PC-3 (cell line): ENCODE results near the gene JARID2. TPM values are rescaled to one million over a fixed set of nuclear protein-coding genes. Genes with fewer than 3 reads are reported as not detected.

Source experiments
- ATAC-seq: fragments of 200-7000 bp; cut with Tn5 transposase; 2 replicates; pipeline ENCODE4 v1.9.1; 2020; ENCODE audit warnings: mild to moderate bottlenecking, moderate library complexity
- BruUV-seq: library from RNA; stranded (reverse); fragments of 400-500 nt; replicated peaks from 2 replicates; lab custom pipeline; 2021; lab: Mats Ljungman, UMichigan
- CTCF ChIA-PET: fragments of 300-600 bp; sonication (Branson Sonifier 250); formaldehyde crosslinking; loops from one replicate; lab custom pipeline; 2022; ENCODE audit warnings: antibody characterized with exemption; lab: Charles Lee
- POLR2A ChIA-PET: fragments of 300-600 bp; sonication (Branson Sonifier 250); formaldehyde crosslinking; loops from one replicate; lab custom pipeline; 2022; ENCODE audit warnings: antibody characterized with exemption; ENCODE audit not compliant: unreplicated experiment; lab: Charles Lee
- DNase-seq: peaks from one replicate; pipeline ENCODE4 v3.0.0-alpha.2; 2015
- H2AFZ ChIP-seq: fragments of 300-600 bp; sonication (generic); 2 replicates; pipeline ENCODE4 v1.6.0; 2016; ENCODE audit warnings: antibody characterized with exemption, low read length
- H3F3A ChIP-seq: fragments of 300-600 bp; sonication (generic); one replicate; pipeline ENCODE4 v1.6.0; 2017; ENCODE audit warnings: antibody characterized with exemption, low read length, control low read depth, mild to moderate bottlenecking; ENCODE audit not compliant: unreplicated experiment
- H3K27ac ChIP-seq: fragments of 300-600 bp; sonication (generic); 2 replicates; pipeline ENCODE4 v1.5.1; 2016; ENCODE audit warnings: mild to moderate bottlenecking, low read length
- H3K27me3 ChIP-seq: fragments of 300-600 bp; sonication (generic); 2 replicates; pipeline ENCODE4 v1.6.1; 2016; ENCODE audit warnings: low read length, mixed read lengths
- H3K36me3 ChIP-seq: fragments of 300-600 bp; sonication (generic); 2 replicates; pipeline ENCODE4 v1.6.1; 2016; ENCODE audit warnings: low read depth, mixed run types, low read length, mixed read lengths
- H3K4me1 ChIP-seq: fragments of 300-600 bp; sonication (generic); 2 replicates; pipeline ENCODE4 v1.5.1; 2016; ENCODE audit warnings: low read length; ENCODE audit not compliant: insufficient read depth
- H3K4me2 ChIP-seq: fragments of 300-600 bp; sonication (generic); 2 replicates; pipeline ENCODE4 v1.6.0; 2016; ENCODE audit warnings: low read length
- H3K4me3 ChIP-seq: fragments of 300-600 bp; sonication (generic); 2 replicates; pipeline ENCODE4 v1.5.1; 2016; ENCODE audit warnings: mild to moderate bottlenecking, low read length, mixed read lengths
- H3K79me2 ChIP-seq: fragments of 300-600 bp; sonication (generic); 2 replicates; pipeline ENCODE4 v1.6.1; 2017; ENCODE audit warnings: low read length, mixed read lengths
- H3K9ac ChIP-seq: fragments of 300-600 bp; sonication (generic); 2 replicates; pipeline ENCODE4 v1.6.0; 2016; ENCODE audit warnings: mild to moderate bottlenecking, low read length
- H3K9me2 ChIP-seq: fragments of 300-600 bp; sonication (generic); replicated peaks from 2 replicates; pipeline ENCODE4 v1.6.1; 2016; ENCODE audit warnings: mixed run types, low read length, mixed read lengths
- H3K9me3 ChIP-seq: fragments of 300-600 bp; sonication (generic); 2 replicates; pipeline ENCODE4 v1.6.1; 2016; ENCODE audit warnings: low read length, mixed read lengths
- H4K20me1 ChIP-seq: fragments of 300-600 bp; sonication (generic); 2 replicates; pipeline ENCODE4 v1.6.1; 2016; ENCODE audit warnings: low read length, mixed read lengths
- EZH2 ChIP-seq: fragments of 300-600 bp; sonication (generic); IDR thresholded peaks from one replicate; pipeline ENCODE4 v1.6.1; 2017; ENCODE audit warnings: antibody characterized with exemption, mild to moderate bottlenecking, low read length; ENCODE audit not compliant: unreplicated experiment
- EZH2phosphoT487 ChIP-seq: fragments of 300-600 bp; sonication (generic); IDR thresholded peaks from 2 replicates; pipeline ENCODE4 v1.6.1; 2018; ENCODE audit warnings: mild to moderate bottlenecking, antibody characterized with exemption, low read length, borderline replicate concordance
- intact Hi-C: fragments of 100-400 bp; cut with micrococcal nuclease; formaldehyde crosslinking; loops from 2 replicates; pipeline ENCODE4 v1.9.0; 2023
- total RNA-seq: library from RNA; depleted of rRNA; stranded (reverse); fragments of >200 nt; gene quantifications from 2 replicates; pipeline ENCODE4 v1.2.3, GENCODE V29; 2014
- TF ChIP-seq, protein P1 (sequence below): fragments of 300-600 bp; sonication (generic); conservative IDR thresholded peaks from 2 replicates; pipeline ENCODE4 v1.5.1; 2017; ENCODE audit warnings: antibody characterized with exemption, low read depth, mild to moderate bottlenecking, low read length

The JARID2 gene
- total RNA-seq, 1 experiment from 2014 or later, result 11.0 TPM

DNA sequence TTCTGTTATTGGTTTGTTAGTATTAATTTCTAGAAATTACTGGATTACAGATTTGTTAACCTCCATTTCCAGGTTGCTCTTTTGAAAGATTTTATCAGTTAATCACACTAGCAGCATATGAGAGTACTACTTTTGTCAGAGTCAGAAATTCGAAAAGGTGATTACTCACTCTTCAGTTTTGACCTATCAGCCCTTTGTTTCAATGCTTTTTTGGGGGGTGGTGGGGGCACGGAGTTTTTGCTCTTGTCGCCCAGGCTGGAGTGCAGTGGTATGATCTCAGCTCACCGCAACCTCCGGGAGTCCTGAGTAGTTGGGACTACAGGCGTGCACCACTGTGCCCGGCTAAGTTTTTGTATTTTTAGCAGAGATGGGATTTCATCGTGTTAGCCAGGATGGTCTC is 149.2 kb downstream of the JARID2 start:
- DNase-seq (no peak), ATAC-seq (no peak)
- H3K9me3 ChIP-seq, result no peaks in the 10 kb centered on the region
- peaks cover 83% of the 10 kb centered on the region for H3K79me2 ChIP-seq
- no peaks in the 10 kb centered on the region for H3F3A ChIP-seq
- BruUV-seq, result no TSS peak
- ChIA-PET CTCF (no interaction called here), POLR2A (interaction anchor here (0.6 to 0.7 kb wide), 2 partner anchors 68 to 647 kb away, joined by 3 to 6 read pairs; no protein-coding TSS in a partner anchor)
- H3K27ac ChIP-seq, result no peak overlapping the region
- H3K4me2 ChIP-seq, result no peak overlapping the region
- H4K20me1 ChIP-seq, result no peaks in the 10 kb centered on the region
- no peaks in the 10 kb centered on the region for H3K9me2 ChIP-seq
- H3K27me3 ChIP-seq, result no peaks in the 10 kb centered on the region
- H3K36me3 ChIP-seq, result no peaks in the 10 kb centered on the region
- H3K4me3 ChIP-seq, result no peak overlapping the region
- peaks cover 7% of the 10 kb centered on the region for H3K4me1 ChIP-seq
- H2AFZ ChIP-seq, result no peak overlapping the region
- TF ChIP-seq EZH2phosphoT487 (no peak), EZH2 (no peak)
- TF ChIP-seq, protein P1, sequence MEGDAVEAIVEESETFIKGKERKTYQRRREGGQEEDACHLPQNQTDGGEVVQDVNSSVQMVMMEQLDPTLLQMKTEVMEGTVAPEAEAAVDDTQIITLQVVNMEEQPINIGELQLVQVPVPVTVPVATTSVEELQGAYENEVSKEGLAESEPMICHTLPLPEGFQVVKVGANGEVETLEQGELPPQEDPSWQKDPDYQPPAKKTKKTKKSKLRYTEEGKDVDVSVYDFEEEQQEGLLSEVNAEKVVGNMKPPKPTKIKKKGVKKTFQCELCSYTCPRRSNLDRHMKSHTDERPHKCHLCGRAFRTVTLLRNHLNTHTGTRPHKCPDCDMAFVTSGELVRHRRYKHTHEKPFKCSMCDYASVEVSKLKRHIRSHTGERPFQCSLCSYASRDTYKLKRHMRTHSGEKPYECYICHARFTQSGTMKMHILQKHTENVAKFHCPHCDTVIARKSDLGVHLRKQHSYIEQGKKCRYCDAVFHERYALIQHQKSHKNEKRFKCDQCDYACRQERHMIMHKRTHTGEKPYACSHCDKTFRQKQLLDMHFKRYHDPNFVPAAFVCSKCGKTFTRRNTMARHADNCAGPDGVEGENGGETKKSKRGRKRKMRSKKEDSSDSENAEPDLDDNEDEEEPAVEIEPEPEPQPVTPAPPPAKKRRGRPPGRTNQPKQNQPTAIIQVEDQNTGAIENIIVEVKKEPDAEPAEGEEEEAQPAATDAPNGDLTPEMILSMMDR, result no peak
- H3K9ac ChIP-seq, result no peak overlapping the region
- intact Hi-C loops, result no loop called here

DNA sequence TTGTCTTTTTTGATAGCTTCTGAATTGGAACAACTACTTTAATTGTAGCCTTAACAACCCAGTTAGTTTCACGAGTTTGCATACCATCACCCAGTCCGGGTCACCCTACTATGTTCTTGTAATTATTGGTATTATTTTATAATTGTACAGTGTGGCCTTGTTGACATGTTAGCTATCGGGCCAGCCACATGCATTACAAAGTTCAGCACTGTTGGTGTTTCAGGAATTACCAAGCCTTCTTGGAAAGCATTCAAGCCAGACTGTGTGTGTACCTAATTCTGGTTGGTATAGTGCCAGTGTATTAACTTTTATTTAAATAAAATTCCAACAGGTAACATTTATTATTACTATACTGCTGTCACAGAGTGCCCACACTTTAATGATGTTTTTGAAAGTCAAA is 150.9 kb downstream of the JARID2 start:
- H3K9ac ChIP-seq, result no peak overlapping the region
- H3K4me2 ChIP-seq, result no peak overlapping the region
- no peaks in the 10 kb centered on the region for H3K27me3 ChIP-seq
- DNase-seq (no peak), ATAC-seq (no peak)
- CTCF ChIA-PET, result no interaction called here
- POLR2A ChIA-PET, result no interaction called here
- no peaks in the 10 kb centered on the region for H3K9me2 ChIP-seq
- H3K4me1 ChIP-seq, result peaks cover 24% of the 10 kb centered on the region
- H3K9me3 ChIP-seq, result no peaks in the 10 kb centered on the region
- intact Hi-C loops, result no loop called here
- H3K36me3 ChIP-seq, result no peaks in the 10 kb centered on the region
- H3K4me3 ChIP-seq, result no peak overlapping the region
- no peak overlapping the region for H2AFZ ChIP-seq
- H4K20me1 ChIP-seq, result 0 out of 2 replicates have a peak, but pooled peaks cover 6% of the 10 kb centered on the region
- BruUV-seq, result no TSS peak
- H3K79me2 ChIP-seq, result peaks cover 83% of the 10 kb centered on the region
- H3F3A ChIP-seq, result no peaks in the 10 kb centered on the region
- TF ChIP-seq EZH2phosphoT487 (no peak), EZH2 (no peak)
- TF ChIP-seq, protein P1, result no peak
- no peak overlapping the region for H3K27ac ChIP-seq

DNA sequence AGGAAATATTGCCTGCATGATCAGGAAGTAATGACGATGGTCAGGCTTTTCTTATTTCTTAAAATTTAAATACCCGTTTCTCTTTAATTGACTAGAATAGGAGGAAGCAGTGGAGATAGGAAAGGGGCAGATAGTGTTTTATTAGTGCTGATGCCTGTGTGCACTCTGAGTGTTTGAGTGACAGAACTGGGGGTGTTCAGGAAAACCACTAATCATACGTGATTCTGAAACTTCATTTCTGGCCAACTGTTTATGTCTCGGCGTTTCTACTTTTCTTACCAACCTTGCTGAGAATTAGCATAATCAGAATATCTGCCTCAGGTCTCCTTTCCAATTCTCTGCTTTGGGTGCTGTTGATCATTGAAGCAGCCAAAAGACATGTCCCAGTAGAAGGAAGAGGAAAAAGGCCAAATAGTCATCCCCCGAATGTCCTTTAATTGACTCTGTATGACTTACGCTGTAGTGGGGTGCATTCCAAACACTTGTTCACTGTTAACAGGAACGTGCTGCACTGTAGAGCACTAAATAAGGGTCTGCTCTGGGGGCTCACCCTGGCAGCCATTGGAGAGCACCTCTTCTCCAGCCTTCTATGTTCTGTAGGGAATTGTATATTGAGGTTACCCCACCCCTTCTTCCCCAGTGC is 152.9 kb downstream of the JARID2 start:
- no peak overlapping the region for H2AFZ ChIP-seq
- ChIA-PET CTCF (no interaction called here), POLR2A (no interaction called here)
- no TSS peak for BruUV-seq
- no peaks in the 10 kb centered on the region for H3K9me3 ChIP-seq
- DNase-seq (no peak), ATAC-seq (no peak)
- no peaks in the 10 kb centered on the region for H3K36me3 ChIP-seq
- H4K20me1 ChIP-seq, result 0 out of 2 replicates have a peak, but pooled peaks cover 6% of the 10 kb centered on the region
- no peak overlapping the region for H3K4me3 ChIP-seq
- H3K27ac ChIP-seq, result no peak overlapping the region
- H3K9ac ChIP-seq, result no peak overlapping the region
- no peaks in the 10 kb centered on the region for H3K9me2 ChIP-seq
- H3F3A ChIP-seq, result no peaks in the 10 kb centered on the region
- H3K4me2 ChIP-seq, result no peak overlapping the region
- peaks cover 29% of the 10 kb centered on the region for H3K4me1 ChIP-seq
- H3K79me2 ChIP-seq, result peaks cover 83% of the 10 kb centered on the region
- TF ChIP-seq EZH2phosphoT487 (no peak), EZH2 (no peak)
- TF ChIP-seq, protein P1, result no peak
- intact Hi-C loops, result no loop called here
- H3K27me3 ChIP-seq, result no peaks in the 10 kb centered on the region
